ENCODE measurements around the gene HHAT.

HHAT gene

GRCh38 chr1:210516697-210517459, 188.2 kb downstream of the HHAT start:
- Histone ChIP-seq H3K9me3 (ENCODE audit: insufficient read depth, low read depth, low read length) (no peaks in the 10 kb centered on the region), H3K9me2 (replicated peaks; ENCODE audit: low read depth, low read length) (no peaks in the 10 kb centered on the region), H4K20me1 (ENCODE audit: insufficient read depth, low read length, poor library complexity, severe bottlenecking) (no peaks in the 10 kb centered on the region), H3K27me3 (ENCODE audit: insufficient read depth, low read length, poor library complexity, severe bottlenecking) (no peaks in the 10 kb centered on the region), H3K4me2 (ENCODE audit: low read depth, low read length, poor library complexity, severe bottlenecking) (no peak overlapping the region), H3K9ac (ENCODE audit: low read depth, low read length, poor library complexity, severe bottlenecking) (no peak overlapping the region), H3K4me1 (ENCODE audit: insufficient read depth, low read length, poor library complexity, severe bottlenecking) (peaks cover 4% of the 10 kb centered on the region), H2AFZ (ENCODE audit: low read length) (no peak overlapping the region), H3K36me3 (ENCODE audit: insufficient read depth, low read length) (no peaks in the 10 kb centered on the region), H3K79me2 (ENCODE audit: insufficient read depth, low read length) (no peaks in the 10 kb centered on the region), H3K4me3 (ENCODE audit: low read length, poor library complexity, severe bottlenecking) (no peak overlapping the region), H3F3A (ENCODE audit: low read depth) (no peaks in the 10 kb centered on the region)
- no peak for TF ChIP-seq EZH2phosphoT487 (IDR thresholded peaks at IDR 0.05; ENCODE audit: borderline replicate concordance)

- Histone ChIP-seq H3K4me2 (ENCODE audit: low read depth, low read length, poor library complexity, severe bottlenecking) (no peak overlapping the region), H3K9ac (ENCODE audit: low read depth, low read length, poor library complexity, severe bottlenecking) (no peak overlapping the region), H3K27me3 (ENCODE audit: insufficient read depth, low read length, poor library complexity, severe bottlenecking) (no peaks in the 10 kb centered on the region), H3K9me3 (ENCODE audit: insufficient read depth, low read depth, low read length) (no peaks in the 10 kb centered on the region), H3K36me3 (ENCODE audit: insufficient read depth, low read length) (no peaks in the 10 kb centered on the region), H3K9me2 (replicated peaks; ENCODE audit: low read depth, low read length) (no peaks in the 10 kb centered on the region), H3K4me3 (ENCODE audit: low read length, poor library complexity, severe bottlenecking) (no peak overlapping the region), H3K79me2 (ENCODE audit: insufficient read depth, low read length) (no peaks in the 10 kb centered on the region), H3F3A (ENCODE audit: low read depth) (no peaks in the 10 kb centered on the region), H4K20me1 (ENCODE audit: insufficient read depth, low read length, poor library complexity, severe bottlenecking) (no peaks in the 10 kb centered on the region), H2AFZ (ENCODE audit: low read length) (no peak overlapping the region), H3K4me1 (ENCODE audit: insufficient read depth, low read length, poor library complexity, severe bottlenecking) (peaks cover 8% of the 10 kb centered on the region)
- no peak for TF ChIP-seq EZH2phosphoT487 (IDR thresholded peaks at IDR 0.05; ENCODE audit: borderline replicate concordance)
Measured at GRCh38 chr1:210523830-210524229, 195.1 kb downstream of the HHAT start.

GRCh38 chr1:210525716-210526454, 197.2 kb downstream of the HHAT start:
- Histone ChIP-seq H3K79me2 (ENCODE audit: insufficient read depth, low read length) (no peaks in the 10 kb centered on the region), H4K20me1 (ENCODE audit: insufficient read depth, low read length, poor library complexity, severe bottlenecking) (no peaks in the 10 kb centered on the region), H3K9ac (ENCODE audit: low read depth, low read length, poor library complexity, severe bottlenecking) (no peak overlapping the region), H3K4me3 (ENCODE audit: low read length, poor library complexity, severe bottlenecking) (no peak overlapping the region), H2AFZ (ENCODE audit: low read length) (no peak overlapping the region), H3K36me3 (ENCODE audit: insufficient read depth, low read length) (no peaks in the 10 kb centered on the region), H3K27me3 (ENCODE audit: insufficient read depth, low read length, poor library complexity, severe bottlenecking) (no peaks in the 10 kb centered on the region), H3K9me3 (ENCODE audit: insufficient read depth, low read depth, low read length) (no peaks in the 10 kb centered on the region), H3K4me2 (ENCODE audit: low read depth, low read length, poor library complexity, severe bottlenecking) (no peak overlapping the region), H3K4me1 (ENCODE audit: insufficient read depth, low read length, poor library complexity, severe bottlenecking) (peaks cover 8% of the 10 kb centered on the region), H3F3A (ENCODE audit: low read depth) (no peaks in the 10 kb centered on the region), H3K9me2 (replicated peaks; ENCODE audit: low read depth, low read length) (no peaks in the 10 kb centered on the region)
- TF ChIP-seq CTCF (conservative IDR thresholded peaks at IDR 0.05; ENCODE audit: low read length) (no peak), EZH2phosphoT487 (IDR thresholded peaks at IDR 0.05; ENCODE audit: borderline replicate concordance) (no peak)

- no peaks in the 10 kb centered on the region for H3F3A ChIP-seq (ENCODE audit: low read depth)
- no peak overlapping the region for H3K4me2 ChIP-seq (ENCODE audit: low read depth, low read length, poor library complexity, severe bottlenecking)
- no peaks in the 10 kb centered on the region for H3K27me3 ChIP-seq (ENCODE audit: insufficient read depth, low read length, poor library complexity, severe bottlenecking)
- H3K9me3 ChIP-seq (ENCODE audit: insufficient read depth, low read depth, low read length): no peaks in the 10 kb centered on the region
- H3K9me2 ChIP-seq (replicated peaks; ENCODE audit: low read depth, low read length): no peaks in the 10 kb centered on the region
- no peak overlapping the region for H3K4me3 ChIP-seq (ENCODE audit: low read length, poor library complexity, severe bottlenecking)
- no peak overlapping the region for H2AFZ ChIP-seq (ENCODE audit: low read length)
- peaks cover 13% of the 10 kb centered on the region for H3K4me1 ChIP-seq (ENCODE audit: insufficient read depth, low read length, poor library complexity, severe bottlenecking)
- no peaks in the 10 kb centered on the region for H3K79me2 ChIP-seq (ENCODE audit: insufficient read depth, low read length)
- H4K20me1 ChIP-seq (ENCODE audit: insufficient read depth, low read length, poor library complexity, severe bottlenecking): no peaks in the 10 kb centered on the region
- no peak overlapping the region for H3K9ac ChIP-seq (ENCODE audit: low read depth, low read length, poor library complexity, severe bottlenecking)
- no peak for TF ChIP-seq CTCF (conservative IDR thresholded peaks at IDR 0.05; ENCODE audit: low read length)
- no peak for TF ChIP-seq EZH2phosphoT487 (IDR thresholded peaks at IDR 0.05; ENCODE audit: borderline replicate concordance)
- no peaks in the 10 kb centered on the region for H3K36me3 ChIP-seq (ENCODE audit: insufficient read depth, low read length)
Measured at GRCh38 chr1:210527091-210527490, 198.4 kb downstream of the HHAT start.

Measured in Loucy (cell line).